Measurements from ENCODE around the gene HDHD3.

The HDHD3 gene

GRCh38 chr9:113363336-113363735 lies 13.4 kb downstream of the HDHD3 start:
- DNase-seq (ENCODE audit: low read depth in 3 of 3) = no peak

- DNase-seq (ENCODE audit: low read depth in 3 of 3) = no peak
Measured at GRCh38 chr9:113361304-113362018, 15.3 kb downstream of the HDHD3 start.

GRCh38 chr9:113360242-113360842 lies 16.4 kb downstream of the HDHD3 start:
- no peak for DNase-seq (ENCODE audit: low read depth in 3 of 3)

GRCh38 chr9:113359385-113359784 lies 17.4 kb downstream of the HDHD3 start:
- no peak for DNase-seq (ENCODE audit: low read depth in 3 of 3)

GRCh38 chr9:113356686-113357292 lies 20.0 kb downstream of the HDHD3 start:
- DNase-seq (ENCODE audit: low read depth in 3 of 3) = no peak

GRCh38 chr9:113355040-113355596 lies 21.7 kb downstream of the HDHD3 start:
- no peak for DNase-seq (ENCODE audit: low read depth in 3 of 3)

GRCh38 chr9:113352411-113352810 lies 24.4 kb downstream of the HDHD3 start:
- no peak for DNase-seq (ENCODE audit: low read depth in 3 of 3)

- no peak for DNase-seq (ENCODE audit: low read depth in 3 of 3)
Measured at GRCh38 chr9:113352006-113352405, 24.8 kb downstream of the HDHD3 start.

GRCh38 chr9:113350937-113351336 lies 25.8 kb downstream of the HDHD3 start:
- no peak for DNase-seq (ENCODE audit: low read depth in 3 of 3)

- no peak for DNase-seq (ENCODE audit: low read depth in 3 of 3)
Measured at GRCh38 chr9:113350107-113350661, 26.6 kb downstream of the HDHD3 start.

- DNase-seq (ENCODE audit: low read depth in 3 of 3) = no peak
Measured at GRCh38 chr9:113349445-113350094, 27.2 kb downstream of the HDHD3 start, which contains the start of gene BSPRY. BSPRY (plus strand) TSS chr9:113349541; CDS start chr9:113349580, 39 bp downstream.

GRCh38 chr9:113349066-113349444 lies 27.7 kb downstream of the HDHD3 start:
- no peak for DNase-seq (ENCODE audit: low read depth in 3 of 3)

GRCh38 chr9:113348437-113348836 lies 28.3 kb downstream of the HDHD3 start:
- DNase-seq (ENCODE audit: low read depth in 3 of 3) = no peak

GRCh38 chr9:113345671-113346070 lies 31.1 kb downstream of the HDHD3 start:
- DNase-seq (ENCODE audit: low read depth in 3 of 3) = no peak

GRCh38 chr9:113345190-113345589 lies 31.6 kb downstream of the HDHD3 start:
- no peak for DNase-seq (ENCODE audit: low read depth in 3 of 3)

- no peak for DNase-seq (ENCODE audit: low read depth in 3 of 3)
Measured at GRCh38 chr9:113343732-113344231, 33.0 kb downstream of the HDHD3 start.

- no peak for DNase-seq (ENCODE audit: low read depth in 3 of 3)
Measured at GRCh38 chr9:113341712-113342410, 34.9 kb downstream of the HDHD3 start.

GRCh38 chr9:113340011-113340699 lies 36.6 kb downstream of the HDHD3 start, which contains the start of gene WDR31:
WDR31 (minus strand) TSS chr9:113340275; CDS start chr9:113332022, 8,253 bp downstream.
- peak; percentile 65 to 73 (median 67) for DNase-seq (ENCODE audit: low read depth in 3 of 3)

GRCh38 chr9:113337714-113338113 lies 39.1 kb downstream of the HDHD3 start:
- no peak for DNase-seq (ENCODE audit: low read depth in 3 of 3)

- DNase-seq (ENCODE audit: low read depth in 3 of 3) = no peak
Measured at GRCh38 chr9:113331780-113332179, 45.0 kb downstream of the HDHD3 start.
